PC-3 (cell line): ENCODE data around the gene CHST11.

Experiments used
- CTCF ChIP-seq: fragments of 300-600 bp; sonication (generic); conservative IDR thresholded peaks from 2 replicates; pipeline ENCODE4 v1.5.1; 2017; ENCODE audit warnings: antibody characterized with exemption, low read depth, mild to moderate bottlenecking, low read length
- EZH2 ChIP-seq: fragments of 300-600 bp; sonication (generic); IDR thresholded peaks from one replicate; pipeline ENCODE4 v1.6.1; 2017; ENCODE audit warnings: antibody characterized with exemption, mild to moderate bottlenecking, low read length; ENCODE audit not compliant: unreplicated experiment
- EZH2phosphoT487 ChIP-seq: fragments of 300-600 bp; sonication (generic); IDR thresholded peaks from 2 replicates; pipeline ENCODE4 v1.6.1; 2018; ENCODE audit warnings: mild to moderate bottlenecking, antibody characterized with exemption, low read length, borderline replicate concordance

- no peak for TF ChIP-seq CTCF
- TF ChIP-seq EZH2 = no peak
- no peak for TF ChIP-seq EZH2phosphoT487
These were observed 44.7 kb upstream of the CHST11 start for GRCh38 chr12:104411826-104412641.
